Progenitor cell of endocrine pancreas (in vitro differentiated cells): ENCODE data around the gene ATP23. TPM values are rescaled to one million over a fixed set of nuclear protein-coding genes. Genes with fewer than 3 reads are reported as not detected.

Experiments
- DNase-seq: peaks from one replicate; pipeline ENCODE4 v3.0.0; 2021; ENCODE audit warnings: low spot score; ENCODE audit not compliant: unreplicated experiment
- H3K27ac Mint-ChIP-seq: 2 replicates; pipeline ENCODE4 v1.8.0; 2021; ENCODE audit warnings: mild to moderate bottlenecking, moderate library complexity, mixed read lengths
- H3K27me3 Mint-ChIP-seq: 2 replicates; pipeline ENCODE4 v1.8.0; 2021; ENCODE audit warnings: mixed read lengths
- H3K36me3 Mint-ChIP-seq: 2 replicates; pipeline ENCODE4 v1.8.0; 2022; ENCODE audit warnings: mixed read lengths; ENCODE audit not compliant: insufficient read depth
- H3K4me1 Mint-ChIP-seq: 2 replicates; pipeline ENCODE4 v1.8.0; 2021; ENCODE audit warnings: low read depth, mixed read lengths
- H3K4me3 Mint-ChIP-seq: 2 replicates; pipeline ENCODE4 v1.8.0; 2021; ENCODE audit warnings: low read depth, mild to moderate bottlenecking, moderate library complexity, mixed read lengths
- H3K9me3 Mint-ChIP-seq: 2 replicates; pipeline ENCODE4 v1.8.0; 2021; ENCODE audit warnings: low read depth, mixed read lengths
- CTCF ChIP-seq: fragments of 200-600 bp; sonication (generic); IDR thresholded peaks from one replicate; pipeline ENCODE4 v1.5.0; 2021; ENCODE audit warnings: antibody characterized with exemption, mild to moderate bottlenecking; ENCODE audit not compliant: unreplicated experiment
- total RNA-seq: library from RNA; stranded (reverse); gene quantifications from 2 replicates; pipeline ENCODE4 v1.2.1, GENCODE V29; 2021

ATP23 gene
- total RNA-seq, 1 donor from 2014 or later: 6.0 TPM

- no peaks in the 10 kb centered on the region for H3K4me1 Mint-ChIP-seq
- TF ChIP-seq CTCF: no peak
- H3K4me3 Mint-ChIP-seq: no peak overlapping the region
- no peaks in the 10 kb centered on the region for H3K27me3 Mint-ChIP-seq
- peaks cover 10% of the 10 kb centered on the region for H3K9me3 Mint-ChIP-seq
- no peak overlapping the region for H3K27ac Mint-ChIP-seq
- H3K36me3 Mint-ChIP-seq: no peaks in the 10 kb centered on the region
- DNase-seq: no peak
Measured at GRCh38 chr12:57992001-57992400, 50.6 kb downstream of the ATP23 start.

- Mint-ChIP-seq H3K9me3 (peaks cover 12% of the 10 kb centered on the region), H3K27me3 (no peaks in the 10 kb centered on the region), H3K4me1 (no peaks in the 10 kb centered on the region), H3K4me3 (no peak overlapping the region), H3K27ac (no peak overlapping the region), H3K36me3 (no peaks in the 10 kb centered on the region)
- DNase-seq: no peak
- TF ChIP-seq CTCF: no peak
Measured at GRCh38 chr12:57993030-57993429, 51.7 kb downstream of the ATP23 start.

GRCh38 chr12:57993834-57994233, 52.5 kb downstream of the ATP23 start:
- Mint-ChIP-seq H3K36me3 (no peaks in the 10 kb centered on the region), H3K27ac (no peak overlapping the region), H3K9me3 (peaks cover 13% of the 10 kb centered on the region), H3K27me3 (no peaks in the 10 kb centered on the region), H3K4me1 (no peaks in the 10 kb centered on the region), H3K4me3 (no peak overlapping the region)
- no peak for DNase-seq
- no peak for TF ChIP-seq CTCF

- no peak overlapping the region for H3K27ac Mint-ChIP-seq
- no peaks in the 10 kb centered on the region for H3K27me3 Mint-ChIP-seq
- DNase-seq: no peak
- H3K4me1 Mint-ChIP-seq: no peaks in the 10 kb centered on the region
- no peaks in the 10 kb centered on the region for H3K36me3 Mint-ChIP-seq
- H3K9me3 Mint-ChIP-seq: peaks cover 28% of the 10 kb centered on the region
- no peak overlapping the region for H3K4me3 Mint-ChIP-seq
- TF ChIP-seq CTCF: no peak
Measured at GRCh38 chr12:57996520-57996919, 55.2 kb downstream of the ATP23 start.

- no peak for TF ChIP-seq CTCF
- Mint-ChIP-seq H3K9me3 (peaks cover 28% of the 10 kb centered on the region), H3K36me3 (no peaks in the 10 kb centered on the region), H3K4me3 (no peak overlapping the region), H3K4me1 (no peaks in the 10 kb centered on the region), H3K27ac (no peak overlapping the region), H3K27me3 (no peaks in the 10 kb centered on the region)
- no peak for DNase-seq
Measured at GRCh38 chr12:57998251-57998650, 56.9 kb downstream of the ATP23 start.
